B cell (primary cell): ENCODE results near the gene TAF4. TPM values are rescaled to one million over a fixed set of nuclear protein-coding genes. Genes with fewer than 3 reads are reported as not detected.

ENCODE experiments used
- ATAC-seq: fragments of 200-7000 bp; cut with Tn5 transposase; one replicate; pipeline ENCODE4 v1.10.0; 2021; ENCODE audit warnings: low read depth, mild to moderate bottlenecking, moderate number of reproducible peaks, moderate library complexity
- CTCF ChIA-PET: fragments of 350-600 bp; sonication (Branson Sonifier 250); formaldehyde crosslinking; loops from one replicate; lab custom pipeline; 2021; ENCODE audit warnings: antibody characterized with exemption, inconsistent platforms; lab: Charles Lee
- POLR2A ChIA-PET: fragments of 350-600 bp; sonication (Branson Sonifier 250); formaldehyde crosslinking; loops from one replicate; lab custom pipeline; 2021; ENCODE audit warnings: antibody characterized with exemption; lab: Charles Lee
- DNase-seq: peaks from one replicate; pipeline ENCODE4 v3.0.0; 2013
- H2AFZ ChIP-seq: 2 replicates; pipeline ENCODE4 v1.6.1; 2012; ENCODE audit warnings: mild to moderate bottlenecking, low read depth, low read length; ENCODE audit not compliant: insufficient read depth, poor library complexity, severe bottlenecking
- H3K27ac ChIP-seq, 2 donors: 1 replicate in 1 of 2; 2 replicates in 1 of 2; pipeline ENCODE4 v1.5.1; 2012 to 2013; ENCODE audit warnings: low read length in 2 of 2, mild to moderate bottlenecking in 2 of 2, moderate library complexity in 1 of 2
- H3K27me3 ChIP-seq, 4 experiments: fragments of 200-600 bp in 1 of 4; sonication (generic) in 1 of 4; replicated peaks in 1 of 4; 1 replicate in 2 of 4; 2 replicates in 2 of 4; pipeline versions ENCODE4 v1.6.1 to v1.7.0; 2013 to 2016; ENCODE audit warnings: low read length in 3 of 4, mild to moderate bottlenecking in 2 of 4, mixed read lengths in 1 of 4, moderate library complexity in 1 of 4; ENCODE audit not compliant: insufficient read depth in 4 of 4, control insufficient read depth in 3 of 4; ENCODE audit errors: control extremely low read depth in 1 of 4
- H3K36me3 ChIP-seq, 2 experiments: replicated peaks in 1 of 2; 1 replicate in 1 of 2; 2 replicates in 1 of 2; pipeline versions ENCODE4 v1.6.1 to v1.7.1; 2013; ENCODE audit warnings: low read length in 1 of 2; ENCODE audit not compliant: insufficient read depth in 2 of 2, control insufficient read depth in 1 of 2; ENCODE audit errors: control extremely low read depth in 1 of 2, extremely low read depth in 1 of 2
- H3K4me1 ChIP-seq, 2 donors: fragments of 200-600 bp in 1 of 2; sonication (generic) in 1 of 2; 1 replicate in 1 of 2; 2 replicates in 1 of 2; pipeline versions ENCODE4 v1.5.1 to v1.6.1; 2013 to 2017; ENCODE audit warnings: low read length in 2 of 2; ENCODE audit not compliant: control insufficient read depth in 2 of 2, insufficient read depth in 2 of 2
- H3K4me2 ChIP-seq: replicated peaks from 2 replicates; pipeline ENCODE3; 2012; ENCODE audit warnings: mild to moderate bottlenecking, low read depth, low read length; ENCODE audit not compliant: poor library complexity, severe bottlenecking
- H3K4me3 ChIP-seq, 5 experiments: fragments of 200-600 bp in 1 of 5; sonication (generic) in 1 of 5; 1 replicate in 3 of 5; 2 replicates in 2 of 5; pipeline versions ENCODE4 v1.5.1 to v1.7.0; 2011 to 2016; ENCODE audit warnings: low read length in 4 of 5, mild to moderate bottlenecking in 4 of 5, low read depth in 2 of 5, control low read depth in 1 of 5, moderate library complexity in 1 of 5; ENCODE audit not compliant: insufficient read depth in 1 of 5; ENCODE audit errors: control extremely low read depth in 1 of 5, extremely low read depth in 1 of 5
- H3K79me2 ChIP-seq: fragments of 200-600 bp; sonication (generic); one replicate; pipeline ENCODE4 v1.6.0; 2016; ENCODE audit warnings: low read length; ENCODE audit not compliant: control insufficient read depth, insufficient read depth
- H3K9ac ChIP-seq: fragments of 200-600 bp; sonication (generic); 2 replicates; pipeline ENCODE4 v1.6.1; 2017; ENCODE audit warnings: mild to moderate bottlenecking, low read length, moderate library complexity
- H3K9me3 ChIP-seq, 3 donors: one replicate each; pipeline versions ENCODE4 v1.6.1 to v1.7.1; 2013; ENCODE audit warnings: low read length in 2 of 3; ENCODE audit not compliant: control insufficient read depth in 2 of 3, insufficient read depth in 1 of 3; ENCODE audit errors: control extremely low read depth in 1 of 3
- H4K20me1 ChIP-seq: 2 replicates; pipeline ENCODE4 v1.6.0; 2012; ENCODE audit warnings: mild to moderate bottlenecking, low read length; ENCODE audit not compliant: insufficient read depth, control insufficient read depth, poor library complexity, severe bottlenecking
- H3K27ac Mint-ChIP-seq: one replicate; pipeline ENCODE4 v1.8.0; 2021; ENCODE audit warnings: mixed read lengths
- H3K27me3 Mint-ChIP-seq: one replicate; pipeline ENCODE4 v1.8.0; 2021; ENCODE audit warnings: mixed read lengths
- H3K4me1 Mint-ChIP-seq: one replicate; pipeline ENCODE4 v1.8.0; 2021; ENCODE audit warnings: mixed read lengths
- H3K4me3 Mint-ChIP-seq: one replicate; pipeline ENCODE4 v1.8.0; 2021; ENCODE audit warnings: mixed read lengths
- H3K9me3 Mint-ChIP-seq: one replicate; pipeline ENCODE4 v1.8.0; 2022; ENCODE audit warnings: mixed read lengths; ENCODE audit not compliant: insufficient read depth
- EZH2 ChIP-seq: IDR thresholded peaks from 2 replicates; pipeline ENCODE4 v1.6.1; 2012; ENCODE audit warnings: borderline replicate concordance, low read depth, mild to moderate bottlenecking, moderate library complexity, low read length; ENCODE audit not compliant: insufficient read depth, poor library complexity, severe bottlenecking
- WGBS: methylation state at CpG from one replicate; pipeline ENCODE4 v1.1.5; 2013; ENCODE audit warnings: missing lambda C conversion rate; ENCODE audit not compliant: insufficient coverage; 5-methylcytosine and 5-hydroxymethylcytosine counted together
- intact Hi-C: fragments of 100-400 bp; cut with micrococcal nuclease; formaldehyde crosslinking; loops from one replicate; pipeline ENCODE4 v1.10.0; 2022
- polyA plus RNA-seq: library from polyadenylated mRNA; depleted of rRNA; stranded (reverse); fragments of >200 nt; gene quantifications from 2 replicates; pipeline ENCODE4 v1.2.3, GENCODE V29; 2012
- total RNA-seq, 2 donors: library from RNA; stranded (reverse); fragments of 120-200 nt in 1 of 2; gene quantifications; 1 replicate in 1 of 2; 2 replicates in 1 of 2; pipeline versions ENCODE4 v1.2.3 to v1.2.4, GENCODE V29; 2013 to 2022
- TF ChIP-seq, protein P1 (sequence below): fragments of 200-600 bp; IDR thresholded peaks from one replicate; pipeline ENCODE4 v1.8.0; 2022; ENCODE audit warnings: antibody characterized with exemption, mild to moderate bottlenecking

Gene TAF4
- total and polyA plus RNA-seq, 2 donors (not counting 1 experiment from before 2014, with no cell fraction given), result 13.9 to 39.5 TPM

DNA sequence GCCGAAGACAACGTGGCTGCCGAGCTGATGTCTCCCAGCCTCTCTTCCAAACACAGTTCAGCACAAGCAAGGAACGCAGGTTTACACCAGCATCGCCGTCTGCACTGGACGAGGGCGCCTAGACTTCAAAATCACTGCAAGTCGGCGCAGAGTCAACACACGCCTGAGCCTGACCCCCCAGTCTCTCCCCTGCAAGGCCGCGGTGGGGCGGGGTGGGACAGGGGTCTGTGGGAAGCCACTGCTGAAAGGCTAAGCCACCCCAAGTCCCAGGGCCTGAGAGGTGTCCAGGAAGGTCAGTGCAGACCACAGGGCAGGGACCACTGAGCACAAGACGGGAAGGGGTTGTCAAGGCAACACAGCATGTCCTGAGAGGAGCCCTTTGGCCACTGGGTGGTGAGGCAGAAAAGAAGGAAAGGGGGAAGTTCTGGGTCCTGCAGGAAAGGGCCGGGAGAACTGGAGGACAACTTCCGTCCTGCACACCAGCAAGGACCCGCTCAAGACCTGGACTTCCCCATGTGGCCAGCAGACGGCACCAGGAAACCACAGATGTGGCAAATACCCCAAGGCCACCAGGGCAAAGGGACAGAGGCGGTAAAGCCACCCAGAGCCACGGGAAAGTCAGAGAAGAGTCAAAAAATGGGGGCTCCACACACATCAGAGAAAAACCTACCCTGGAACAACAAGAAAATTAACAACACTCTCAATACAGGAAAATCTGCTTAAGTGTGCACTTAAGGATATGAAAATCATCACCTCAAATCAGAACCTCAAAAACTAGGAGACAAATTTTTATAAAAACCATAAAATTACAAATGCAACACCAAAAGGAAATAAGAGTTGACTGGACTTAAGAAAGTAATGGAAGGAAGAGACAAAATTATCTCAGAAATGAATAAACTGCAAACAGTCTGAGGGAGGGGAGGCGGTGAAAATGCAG lies 84.8 kb downstream of the TAF4 start:
- Histone ChIP-seq H3K27me3 (no peaks in the 10 kb centered on the region), H3K4me1 (peaks cover 0 to 6% of the 10 kb centered on the region in 2 donors), H3K9me3 (peaks cover 0 to 17% (median 0%) of the 10 kb centered on the region in 3 donors), H3K4me2 (no peak overlapping the region), H2AFZ (no peak overlapping the region), H3K27ac (no peak overlapping the region), H3K79me2 (peaks cover 31% of the 10 kb centered on the region), H3K4me3 (no peak overlapping the region), H3K36me3 (peaks cover 0 to 37% of the 10 kb centered on the region in 2 experiments), H3K9ac (no peak overlapping the region), H4K20me1 (peaks cover 22% of the 10 kb centered on the region)
- DNase-seq, result no peak
- Mint-ChIP-seq H3K27me3 (no peaks in the 10 kb centered on the region), H3K27ac (no peak overlapping the region), H3K4me1 (peaks cover 14% of the 10 kb centered on the region), H3K9me3 (no peaks in the 10 kb centered on the region), H3K4me3 (no peak overlapping the region)
- WGBS, result 87% methylated on average over 21 of the region's 22 CpGs
- ATAC-seq, result peak; percentile 54
- POLR2A ChIA-PET, result no interaction called here
- intact Hi-C loops, result no loop called here
- CTCF ChIA-PET, result no interaction called here
- no peak for TF ChIP-seq EZH2
- TF ChIP-seq, protein P1, sequence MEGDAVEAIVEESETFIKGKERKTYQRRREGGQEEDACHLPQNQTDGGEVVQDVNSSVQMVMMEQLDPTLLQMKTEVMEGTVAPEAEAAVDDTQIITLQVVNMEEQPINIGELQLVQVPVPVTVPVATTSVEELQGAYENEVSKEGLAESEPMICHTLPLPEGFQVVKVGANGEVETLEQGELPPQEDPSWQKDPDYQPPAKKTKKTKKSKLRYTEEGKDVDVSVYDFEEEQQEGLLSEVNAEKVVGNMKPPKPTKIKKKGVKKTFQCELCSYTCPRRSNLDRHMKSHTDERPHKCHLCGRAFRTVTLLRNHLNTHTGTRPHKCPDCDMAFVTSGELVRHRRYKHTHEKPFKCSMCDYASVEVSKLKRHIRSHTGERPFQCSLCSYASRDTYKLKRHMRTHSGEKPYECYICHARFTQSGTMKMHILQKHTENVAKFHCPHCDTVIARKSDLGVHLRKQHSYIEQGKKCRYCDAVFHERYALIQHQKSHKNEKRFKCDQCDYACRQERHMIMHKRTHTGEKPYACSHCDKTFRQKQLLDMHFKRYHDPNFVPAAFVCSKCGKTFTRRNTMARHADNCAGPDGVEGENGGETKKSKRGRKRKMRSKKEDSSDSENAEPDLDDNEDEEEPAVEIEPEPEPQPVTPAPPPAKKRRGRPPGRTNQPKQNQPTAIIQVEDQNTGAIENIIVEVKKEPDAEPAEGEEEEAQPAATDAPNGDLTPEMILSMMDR, result peak; percentile 50
